Measurements from ENCODE around the gene ATAT1.

The ATAT1 gene

GRCh38 chr6:30613251-30614043 lies 13.2 kb upstream of the ATAT1 start:
- no peak for DNase-seq (ENCODE audit: low read depth in 1 of 2, low spot score in 1 of 2)
- Histone ChIP-seq H3K27ac (replicated peaks) (peak overlapping the region; percentile 99; the same call in 1 of the 2 replicates), H3K27me3 (ENCODE audit: insufficient read depth, poor library complexity, severe bottlenecking) (no peaks in the 10 kb centered on the region), H3K4me3 (replicated peaks; ENCODE audit: insufficient read depth, low read length) (no peak overlapping the region)
- TF ChIP-seq CTCF (IDR thresholded peaks at IDR 0.05; ENCODE audit: insufficient read depth, low read length) (no peak), GABPA (IDR thresholded peaks at IDR 0.05; ENCODE audit: low read depth) (no peak), POLR2AphosphoS5 (IDR thresholded peaks at IDR 0.05; ENCODE audit: low read depth) (no peak), REST (IDR thresholded peaks at IDR 0.05; ENCODE audit: insufficient replicate concordance, low read depth) (no peak), SPI1 (IDR thresholded peaks at IDR 0.05; ENCODE audit: borderline replicate concordance, low read depth) (peak; percentile 48; the same call in 1 of the 2 replicates)

- DNase-seq (ENCODE audit: low read depth in 1 of 2, low spot score in 1 of 2): no peak
- no peak for TF ChIP-seq GABPA (IDR thresholded peaks at IDR 0.05; ENCODE audit: low read depth)
- no peak for TF ChIP-seq REST (IDR thresholded peaks at IDR 0.05; ENCODE audit: insufficient replicate concordance, low read depth)
- TF ChIP-seq POLR2AphosphoS5 (IDR thresholded peaks at IDR 0.05; ENCODE audit: low read depth): peak; percentile 44; the same call in 1 of the 2 replicates
- TF ChIP-seq SPI1 (IDR thresholded peaks at IDR 0.05; ENCODE audit: borderline replicate concordance, low read depth): no peak
- TF ChIP-seq CTCF (IDR thresholded peaks at IDR 0.05; ENCODE audit: insufficient read depth, low read length): no peak
- H3K27ac ChIP-seq (replicated peaks): peak overlapping the region; percentile 99
- H3K4me3 ChIP-seq (replicated peaks; ENCODE audit: insufficient read depth, low read length): peak overlapping the region; percentile 22
- H3K27me3 ChIP-seq (ENCODE audit: insufficient read depth, poor library complexity, severe bottlenecking): no peaks in the 10 kb centered on the region
Measured at GRCh38 chr6:30614044-30614842, 12.4 kb upstream of the ATAT1 start.

- no peak for TF ChIP-seq CTCF (IDR thresholded peaks at IDR 0.05; ENCODE audit: insufficient read depth, low read length)
- no peak for TF ChIP-seq REST (IDR thresholded peaks at IDR 0.05; ENCODE audit: insufficient replicate concordance, low read depth)
- no peak for TF ChIP-seq SPI1 (IDR thresholded peaks at IDR 0.05; ENCODE audit: borderline replicate concordance, low read depth)
- TF ChIP-seq POLR2AphosphoS5 (IDR thresholded peaks at IDR 0.05; ENCODE audit: low read depth): no peak; the same call in 1 of the 2 replicates
- no peak for TF ChIP-seq GABPA (IDR thresholded peaks at IDR 0.05; ENCODE audit: low read depth)
- Histone ChIP-seq H3K27me3 (ENCODE audit: insufficient read depth, poor library complexity, severe bottlenecking) (no peaks in the 10 kb centered on the region), H3K27ac (replicated peaks) (peak overlapping the region; percentile 99), H3K4me3 (replicated peaks; ENCODE audit: insufficient read depth, low read length) (peak overlapping the region; percentile 22)
- peak; percentile 96 for DNase-seq (ENCODE audit: low read depth in 1 of 2, low spot score in 1 of 2)
Measured at GRCh38 chr6:30614843-30615218, 11.8 kb upstream of the ATAT1 start.

All from HL-60 (cell line).